Liver (tissue), 9 donors: ENCODE measurements around the gene RBM47. TPM values are rescaled to one million over a fixed set of nuclear protein-coding genes. Genes with fewer than 3 reads are reported as not detected.

Source experiments
- DNase-seq: peaks from one replicate; pipeline ENCODE4 v3.0.0-alpha.2; 2017; ENCODE audit warnings: low spot score
- H3K27ac ChIP-seq, 2 donors: one replicate each; pipeline ENCODE4 v1.7.0; 2013; ENCODE audit warnings: inconsistent platforms in 2 of 2, low read length in 2 of 2, control low read depth in 1 of 2, low read depth in 1 of 2, mild to moderate bottlenecking in 1 of 2
- H3K27me3 ChIP-seq, 4 donors: one replicate each; pipeline versions ENCODE4 v1.6.1 to v1.7.0; 2013; ENCODE audit warnings: low read length in 3 of 4, inconsistent platforms in 1 of 4, mild to moderate bottlenecking in 1 of 4, moderate library complexity in 1 of 4; ENCODE audit not compliant: control insufficient read depth in 4 of 4, insufficient read depth in 4 of 4
- H3K36me3 ChIP-seq, 4 donors: one replicate each; pipeline versions ENCODE4 v1.6.1 to v1.7.0; 2013; ENCODE audit warnings: low read length in 3 of 4, mild to moderate bottlenecking in 3 of 4, low read depth in 1 of 4, moderate library complexity in 1 of 4; ENCODE audit not compliant: control insufficient read depth in 4 of 4, insufficient read depth in 3 of 4
- H3K4me1 ChIP-seq, 4 donors: one replicate each; pipeline versions ENCODE4 v1.6.1 to v1.7.0; 2013; ENCODE audit warnings: low read length in 3 of 4, mild to moderate bottlenecking in 3 of 4, moderate library complexity in 1 of 4; ENCODE audit not compliant: control insufficient read depth in 4 of 4, insufficient read depth in 4 of 4
- H3K4me3 ChIP-seq, 3 donors: one replicate each; pipeline versions ENCODE4 v1.6.1 to v1.7.0; 2013; ENCODE audit warnings: low read length in 3 of 3, control low read depth in 1 of 3, low read depth in 1 of 3, mild to moderate bottlenecking in 1 of 3
- H3K9ac ChIP-seq, 2 donors: one replicate each; pipeline ENCODE4 v1.7.0; 2013; ENCODE audit warnings: low read length in 2 of 2, mild to moderate bottlenecking in 2 of 2, moderate library complexity in 2 of 2, control low read depth in 1 of 2, low read depth in 1 of 2
- H3K9me3 ChIP-seq, 4 donors: one replicate each; pipeline versions ENCODE4 v1.6.1 to v1.7.0; 2013; ENCODE audit warnings: low read length in 3 of 4; ENCODE audit not compliant: control insufficient read depth in 4 of 4
- CTCF ChIP-seq: fragments of 150-350 bp; IDR thresholded peaks from 2 replicates; pipeline ENCODE4 v1.5.1; 2017; ENCODE audit warnings: improper control_type of control experiment, low read depth, low read length; ENCODE audit not compliant: missing input control
- EGR1 ChIP-seq, 2 donors: IDR thresholded peaks; 2 replicates each; pipeline ENCODE4 v1.6.1; 2016 to 2018; ENCODE audit warnings: antibody characterized with exemption in 2 of 2, low read depth in 2 of 2
- FOXA1 ChIP-seq: IDR thresholded peaks from 2 replicates; pipeline ENCODE4 v1.6.1; 2016; ENCODE audit warnings: antibody characterized with exemption
- FOXA2 ChIP-seq: IDR thresholded peaks from 2 replicates; pipeline ENCODE4 v1.6.1; 2016; ENCODE audit warnings: antibody characterized with exemption
- GABPA ChIP-seq, 2 donors: IDR thresholded peaks in 1 of 2; conservative IDR thresholded peaks in 1 of 2; 2 replicates each; pipeline ENCODE4 v1.6.1; 2016; ENCODE audit warnings: antibody characterized with exemption in 2 of 2, mild to moderate bottlenecking in 1 of 2, moderate library complexity in 1 of 2
- HNF4A ChIP-seq, 2 donors: conservative IDR thresholded peaks; 2 replicates each; pipeline ENCODE4 v1.6.1; 2016; ENCODE audit warnings: antibody characterized with exemption in 2 of 2, mild to moderate bottlenecking in 2 of 2
- HNF4G ChIP-seq: IDR thresholded peaks from 2 replicates; pipeline ENCODE4 v1.6.1; 2016; ENCODE audit warnings: antibody characterized with exemption
- JUND ChIP-seq, 2 donors: IDR thresholded peaks; 2 replicates each; pipeline ENCODE4 v1.6.1; 2016; ENCODE audit warnings: antibody characterized with exemption in 2 of 2
- MAX ChIP-seq: IDR thresholded peaks from 2 replicates; pipeline ENCODE4 v1.6.1; 2016; ENCODE audit warnings: antibody characterized with exemption
- NR2F2 ChIP-seq: IDR thresholded peaks from 2 replicates; pipeline ENCODE4 v1.6.1; 2016; ENCODE audit warnings: antibody characterized with exemption
- RAD21 ChIP-seq, 2 donors: IDR thresholded peaks; 2 replicates each; pipeline ENCODE4 v1.6.1; 2016; ENCODE audit warnings: antibody characterized with exemption in 2 of 2, mild to moderate bottlenecking in 2 of 2
- REST ChIP-seq: IDR thresholded peaks from 2 replicates; pipeline ENCODE4 v1.6.1; 2016; ENCODE audit warnings: antibody characterized with exemption, mild to moderate bottlenecking
- RXRA ChIP-seq, 2 donors: IDR thresholded peaks; 2 replicates each; pipeline ENCODE4 v1.6.1; 2017 to 2018; ENCODE audit warnings: antibody characterized with exemption in 2 of 2, mild to moderate bottlenecking in 1 of 2
- SP1 ChIP-seq: IDR thresholded peaks from 2 replicates; pipeline ENCODE4 v1.6.1; 2018; ENCODE audit warnings: antibody characterized with exemption, mild to moderate bottlenecking
- TAF1 ChIP-seq: conservative IDR thresholded peaks from 2 replicates; pipeline ENCODE4 v1.6.1; 2016; ENCODE audit warnings: antibody characterized with exemption, mild to moderate bottlenecking
- YY1 ChIP-seq: IDR thresholded peaks from 2 replicates; pipeline ENCODE4 v1.6.1; 2016; ENCODE audit warnings: antibody characterized with exemption, mild to moderate bottlenecking
- WGBS: extraction: QIAGEN DNeasy Blood & Tissue Kit; methylation state at CpG from one replicate; pipeline ENCODE4 v1.1.7; 2013; 5-methylcytosine and 5-hydroxymethylcytosine counted together
- polyA plus RNA-seq, 2 donors: library from polyadenylated mRNA; stranded (reverse) in 1 of 2; unstranded in 1 of 2; fragments of 200-250 nt in 1 of 2; fragments of >200 nt in 1 of 2; fragmentation: Nextera tagmentation in 1 of 2; extraction: Ambion mirVana in 1 of 2; gene quantifications; one replicate each; pipeline versions ENCODE4 v1.2.1 to v1.2.3, GENCODE V29; 2013 to 2015
- total RNA-seq, 2 donors: library from RNA; depleted of rRNA; stranded (reverse); fragments of >200 nt; gene quantifications; one replicate each; pipeline ENCODE4 v1.2.3, GENCODE V29; 2014
- TF ChIP-seq, protein P1 (sequence below): IDR thresholded peaks from 2 replicates; pipeline ENCODE4 v1.6.1; 2016; ENCODE audit warnings: antibody characterized with exemption
- TF ChIP-seq, protein P2 (sequence below): IDR thresholded peaks from 2 replicates; pipeline ENCODE4 v1.6.1; 2016; ENCODE audit warnings: antibody characterized with exemption
- donor health status: healthy.
- donor health status: healthy.
- donor health status: healthy.
- donor health status: healthy.
- donor health status: healthy.

RBM47 gene
- total and polyA plus RNA-seq, 4 donors = 16.5 to 81.2 (median 24.7) TPM

- no peak overlapping the region for H3K27ac ChIP-seq
- no peaks in the 10 kb centered on the region for H3K27me3 ChIP-seq
- no peak for DNase-seq
- H3K4me1 ChIP-seq = peaks cover 9 to 21% (median 16%) of the 10 kb centered on the region in 4 donors
- TF ChIP-seq YY1 = no peak
- no peak overlapping the region for H3K9ac ChIP-seq
- H3K36me3 ChIP-seq = peaks cover 0 to 2% (median 0%) of the 10 kb centered on the region in 4 donors
- H3K9me3 ChIP-seq = no peaks in the 10 kb centered on the region
- H3K4me3 ChIP-seq = no peak overlapping the region
- WGBS = 91% methylated on average over 7 of the region's 7 CpGs
Measured at GRCh38 chr4:40572692-40573310, 56.9 kb downstream of the RBM47 start.

DNA sequence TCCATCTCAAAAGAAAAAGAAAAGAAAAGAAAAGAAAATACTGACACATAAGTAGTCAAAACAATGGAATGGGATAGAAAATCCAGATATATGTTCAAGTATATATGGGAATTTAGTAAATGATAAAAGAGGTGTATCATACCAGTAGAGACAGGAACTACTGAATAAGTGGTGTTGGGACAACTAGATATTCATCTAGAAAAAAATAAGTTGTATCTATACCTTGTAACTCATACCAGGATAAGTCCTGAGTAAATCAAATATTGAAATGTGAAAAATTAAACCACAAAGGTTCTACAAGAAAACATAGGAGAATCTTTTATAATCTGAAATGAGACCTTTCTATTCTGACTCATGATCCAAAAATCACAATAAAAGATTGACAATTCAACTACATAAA is 58.5 kb downstream of the RBM47 start:
- no peak overlapping the region for H3K9ac ChIP-seq
- no peaks in the 10 kb centered on the region for H3K9me3 ChIP-seq
- H3K36me3 ChIP-seq = peaks cover 0 to 2% (median 0%) of the 10 kb centered on the region in 4 donors
- no peak for DNase-seq
- no peak overlapping the region for H3K27ac ChIP-seq
- H3K27me3 ChIP-seq = no peaks in the 10 kb centered on the region
- TF ChIP-seq MAX = no peak
- no peak for TF ChIP-seq HNF4A (conservative IDR thresholded peaks at IDR 0.05)
- TF ChIP-seq, protein P1, sequence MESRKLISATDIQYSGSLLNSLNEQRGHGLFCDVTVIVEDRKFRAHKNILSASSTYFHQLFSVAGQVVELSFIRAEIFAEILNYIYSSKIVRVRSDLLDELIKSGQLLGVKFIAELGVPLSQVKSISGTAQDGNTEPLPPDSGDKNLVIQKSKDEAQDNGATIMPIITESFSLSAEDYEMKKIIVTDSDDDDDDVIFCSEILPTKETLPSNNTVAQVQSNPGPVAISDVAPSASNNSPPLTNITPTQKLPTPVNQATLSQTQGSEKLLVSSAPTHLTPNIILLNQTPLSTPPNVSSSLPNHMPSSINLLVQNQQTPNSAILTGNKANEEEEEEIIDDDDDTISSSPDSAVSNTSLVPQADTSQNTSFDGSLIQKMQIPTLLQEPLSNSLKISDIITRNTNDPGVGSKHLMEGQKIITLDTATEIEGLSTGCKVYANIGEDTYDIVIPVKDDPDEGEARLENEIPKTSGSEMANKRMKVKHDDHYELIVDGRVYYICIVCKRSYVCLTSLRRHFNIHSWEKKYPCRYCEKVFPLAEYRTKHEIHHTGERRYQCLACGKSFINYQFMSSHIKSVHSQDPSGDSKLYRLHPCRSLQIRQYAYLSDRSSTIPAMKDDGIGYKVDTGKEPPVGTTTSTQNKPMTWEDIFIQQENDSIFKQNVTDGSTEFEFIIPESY = no peak
- no peak for TF ChIP-seq HNF4G
- TF ChIP-seq RXRA (IDR thresholded peaks at IDR 0.05) = no peak
- TF ChIP-seq CTCF = no peak
- no peak for TF ChIP-seq FOXA1
- no peak for TF ChIP-seq REST
- TF ChIP-seq TAF1 = no peak
- no peak for TF ChIP-seq FOXA2
- no peak for TF ChIP-seq RAD21 (IDR thresholded peaks at IDR 0.05)
- no peak for TF ChIP-seq YY1
- TF ChIP-seq JUND (IDR thresholded peaks at IDR 0.05) = no peak
- no peak for TF ChIP-seq GABPA (IDR thresholded peaks at IDR 0.05 in 1 of 2, conservative IDR thresholded peaks at IDR 0.05 in 1 of 2)
- no peak for TF ChIP-seq SP1
- TF ChIP-seq, protein P2, sequence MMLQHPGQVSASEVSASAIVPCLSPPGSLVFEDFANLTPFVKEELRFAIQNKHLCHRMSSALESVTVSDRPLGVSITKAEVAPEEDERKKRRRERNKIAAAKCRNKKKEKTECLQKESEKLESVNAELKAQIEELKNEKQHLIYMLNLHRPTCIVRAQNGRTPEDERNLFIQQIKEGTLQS = no peak
- TF ChIP-seq NR2F2 = no peak
- TF ChIP-seq EGR1 (IDR thresholded peaks at IDR 0.05; ENCODE audit: low read depth in 2 of 2) = no peak
- H3K4me3 ChIP-seq = no peak overlapping the region
- H3K4me1 ChIP-seq = peaks cover under 1 to 6% (median 6%) of the 10 kb centered on the region in 4 donors
